GM10266 (cell line): ENCODE measurements around the gene C19orf38.

ENCODE experiments used
- DNase-seq: peaks from one replicate; pipeline ENCODE4 v3.0.0; 2012; ENCODE audit errors: extremely low spot score
- TF ChIP-seq, protein P1 (sequence below): IDR thresholded peaks from 2 replicates; pipeline ENCODE4 v1.5.1; 2012; ENCODE audit warnings: mild to moderate bottlenecking, low read depth; ENCODE audit not compliant: control insufficient read depth, insufficient read depth; ENCODE audit errors: missing control alignments

The C19orf38 gene

DNA sequence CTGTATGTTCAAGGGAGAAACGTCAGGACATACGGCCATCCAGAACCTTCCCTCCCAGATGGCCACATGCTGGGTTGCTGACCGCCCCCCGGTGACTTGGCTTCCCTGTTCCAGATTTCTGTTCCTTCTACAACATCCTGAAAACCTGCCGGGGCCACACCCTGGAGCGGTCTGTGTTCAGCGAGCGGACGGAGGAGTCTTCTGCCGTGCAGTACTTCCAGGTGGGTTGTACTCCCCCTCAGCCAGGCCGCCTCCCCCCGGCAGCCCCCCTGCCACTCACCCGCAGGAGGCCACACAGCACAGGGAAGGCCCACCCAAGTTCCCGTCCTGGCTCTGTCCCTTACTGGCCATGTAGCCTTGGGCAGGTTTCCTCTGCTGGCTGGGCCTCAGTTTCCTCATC lies 59.7 kb downstream of the C19orf38 start:
- TF ChIP-seq, protein P1, sequence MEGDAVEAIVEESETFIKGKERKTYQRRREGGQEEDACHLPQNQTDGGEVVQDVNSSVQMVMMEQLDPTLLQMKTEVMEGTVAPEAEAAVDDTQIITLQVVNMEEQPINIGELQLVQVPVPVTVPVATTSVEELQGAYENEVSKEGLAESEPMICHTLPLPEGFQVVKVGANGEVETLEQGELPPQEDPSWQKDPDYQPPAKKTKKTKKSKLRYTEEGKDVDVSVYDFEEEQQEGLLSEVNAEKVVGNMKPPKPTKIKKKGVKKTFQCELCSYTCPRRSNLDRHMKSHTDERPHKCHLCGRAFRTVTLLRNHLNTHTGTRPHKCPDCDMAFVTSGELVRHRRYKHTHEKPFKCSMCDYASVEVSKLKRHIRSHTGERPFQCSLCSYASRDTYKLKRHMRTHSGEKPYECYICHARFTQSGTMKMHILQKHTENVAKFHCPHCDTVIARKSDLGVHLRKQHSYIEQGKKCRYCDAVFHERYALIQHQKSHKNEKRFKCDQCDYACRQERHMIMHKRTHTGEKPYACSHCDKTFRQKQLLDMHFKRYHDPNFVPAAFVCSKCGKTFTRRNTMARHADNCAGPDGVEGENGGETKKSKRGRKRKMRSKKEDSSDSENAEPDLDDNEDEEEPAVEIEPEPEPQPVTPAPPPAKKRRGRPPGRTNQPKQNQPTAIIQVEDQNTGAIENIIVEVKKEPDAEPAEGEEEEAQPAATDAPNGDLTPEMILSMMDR, result no peak
- DNase-seq, result no peak

DNA sequence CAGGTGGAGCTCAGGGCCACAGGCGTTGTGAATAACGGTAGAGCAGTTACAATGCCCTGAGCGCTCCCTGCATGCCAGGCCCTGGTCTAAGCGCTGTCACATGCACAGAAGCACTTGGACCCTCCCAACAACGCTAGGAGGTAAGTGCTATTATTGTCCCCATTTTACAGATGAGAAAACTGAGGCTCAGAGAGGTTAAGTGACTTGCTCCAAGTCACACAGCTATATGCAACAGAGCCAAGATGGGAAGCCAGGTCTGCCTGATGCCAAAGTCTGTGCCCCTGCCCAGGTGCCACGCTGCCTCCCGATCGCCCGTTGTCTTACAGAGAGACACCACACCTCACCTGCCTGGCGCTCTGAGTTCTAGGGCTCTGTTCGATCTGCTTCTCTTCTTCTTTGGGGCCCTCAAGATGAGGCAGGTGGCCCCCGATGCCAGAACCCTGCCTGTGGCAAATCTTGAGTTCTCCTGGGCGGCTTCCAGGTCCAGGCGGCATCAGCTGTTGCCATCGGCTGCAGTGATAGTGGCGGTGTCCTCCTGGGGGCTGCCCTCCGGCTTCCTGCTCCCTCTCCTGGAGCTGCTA lies 60.3 kb downstream of the C19orf38 start:
- TF ChIP-seq, protein P1, result no peak
- DNase-seq, result no peak

DNA sequence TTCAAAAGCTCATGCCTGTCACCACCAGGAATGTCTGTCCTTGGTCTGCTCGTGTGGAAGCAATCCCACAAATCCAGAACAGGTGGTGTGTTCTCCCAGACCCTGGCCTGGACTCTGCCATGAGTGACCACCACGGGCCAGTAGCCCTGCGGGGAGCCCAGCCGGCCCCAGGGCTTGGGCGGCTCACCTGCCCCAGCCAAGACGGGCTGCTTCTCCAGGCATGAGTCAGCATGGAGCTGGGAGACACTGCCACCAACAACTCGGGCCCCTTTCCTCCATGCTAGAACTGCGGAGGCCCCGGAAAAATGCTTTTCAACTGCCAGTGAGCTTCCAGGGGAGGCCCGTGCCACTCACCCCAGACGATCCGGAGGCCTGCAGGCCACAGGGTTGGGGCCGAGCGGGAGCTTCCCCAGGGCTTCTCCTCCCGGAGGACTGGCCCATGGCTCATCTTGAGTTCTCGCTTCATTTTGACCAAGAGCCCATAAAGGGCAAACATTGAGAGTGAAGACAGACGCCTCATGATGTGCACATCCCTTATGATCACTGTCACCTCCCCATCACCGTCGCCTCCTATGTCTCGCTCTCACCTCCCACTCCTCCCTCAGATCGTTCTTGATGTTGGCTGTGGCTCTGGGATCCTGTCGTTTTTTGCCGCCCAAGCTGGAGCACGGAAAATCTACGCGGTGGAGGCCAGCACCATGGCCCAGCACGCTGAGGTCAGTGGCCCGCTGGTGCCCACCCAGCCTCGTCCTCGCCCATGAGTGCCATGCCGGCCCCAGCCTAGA lies 63.6 kb downstream of the C19orf38 start:
- DNase-seq, result no peak
- TF ChIP-seq, protein P1, result no peak

DNA sequence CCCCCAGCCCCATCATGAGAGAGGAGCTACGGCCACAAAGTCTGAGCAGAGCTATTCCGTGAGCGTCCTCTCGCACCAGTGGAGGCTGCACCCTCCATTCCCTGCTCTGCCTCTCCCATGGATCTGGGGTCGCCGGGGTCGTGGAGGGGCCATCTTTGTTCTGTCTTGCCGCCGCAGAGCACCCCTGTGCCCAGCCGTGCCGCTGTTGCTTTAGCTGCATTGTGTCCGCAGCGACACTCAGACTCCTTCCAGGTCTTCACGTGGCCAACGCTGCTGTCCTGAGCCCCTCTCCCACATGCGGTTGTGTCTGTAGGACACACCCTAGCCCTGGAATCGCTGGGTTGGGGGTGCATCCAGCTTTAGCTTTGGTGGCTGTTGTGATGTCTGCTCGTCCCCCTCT lies 64.4 kb downstream of the C19orf38 start:
- TF ChIP-seq, protein P1, result no peak
- DNase-seq, result no peak

DNA sequence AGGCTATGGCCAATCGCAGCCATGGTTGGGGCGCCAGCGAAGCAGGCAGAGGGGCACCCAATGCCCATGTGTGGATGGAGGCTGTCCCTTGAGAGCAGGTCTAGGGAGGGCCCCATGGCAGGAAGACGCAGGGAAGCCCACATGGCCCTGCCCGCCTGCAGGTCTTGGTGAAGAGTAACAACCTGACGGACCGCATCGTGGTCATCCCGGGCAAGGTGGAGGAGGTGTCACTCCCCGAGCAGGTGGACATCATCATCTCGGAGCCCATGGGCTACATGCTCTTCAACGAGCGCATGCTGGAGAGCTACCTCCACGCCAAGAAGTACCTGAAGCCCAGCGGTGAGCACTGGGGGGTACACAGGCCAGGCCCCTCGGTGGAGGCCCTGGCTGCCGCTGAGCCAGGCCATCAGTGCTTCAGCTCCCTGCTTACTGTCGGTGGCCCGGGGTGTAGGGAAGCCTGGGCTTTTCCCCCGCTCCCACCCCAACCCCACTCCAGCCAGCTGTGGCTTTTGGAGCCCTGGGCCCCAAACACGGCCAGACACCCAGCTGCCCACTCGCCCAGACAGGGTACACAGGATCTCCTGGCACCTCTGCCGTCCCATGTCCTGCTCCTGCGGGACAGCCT lies 65.6 kb downstream of the C19orf38 start:
- TF ChIP-seq, protein P1, result no peak
- DNase-seq, result no peak

DNA sequence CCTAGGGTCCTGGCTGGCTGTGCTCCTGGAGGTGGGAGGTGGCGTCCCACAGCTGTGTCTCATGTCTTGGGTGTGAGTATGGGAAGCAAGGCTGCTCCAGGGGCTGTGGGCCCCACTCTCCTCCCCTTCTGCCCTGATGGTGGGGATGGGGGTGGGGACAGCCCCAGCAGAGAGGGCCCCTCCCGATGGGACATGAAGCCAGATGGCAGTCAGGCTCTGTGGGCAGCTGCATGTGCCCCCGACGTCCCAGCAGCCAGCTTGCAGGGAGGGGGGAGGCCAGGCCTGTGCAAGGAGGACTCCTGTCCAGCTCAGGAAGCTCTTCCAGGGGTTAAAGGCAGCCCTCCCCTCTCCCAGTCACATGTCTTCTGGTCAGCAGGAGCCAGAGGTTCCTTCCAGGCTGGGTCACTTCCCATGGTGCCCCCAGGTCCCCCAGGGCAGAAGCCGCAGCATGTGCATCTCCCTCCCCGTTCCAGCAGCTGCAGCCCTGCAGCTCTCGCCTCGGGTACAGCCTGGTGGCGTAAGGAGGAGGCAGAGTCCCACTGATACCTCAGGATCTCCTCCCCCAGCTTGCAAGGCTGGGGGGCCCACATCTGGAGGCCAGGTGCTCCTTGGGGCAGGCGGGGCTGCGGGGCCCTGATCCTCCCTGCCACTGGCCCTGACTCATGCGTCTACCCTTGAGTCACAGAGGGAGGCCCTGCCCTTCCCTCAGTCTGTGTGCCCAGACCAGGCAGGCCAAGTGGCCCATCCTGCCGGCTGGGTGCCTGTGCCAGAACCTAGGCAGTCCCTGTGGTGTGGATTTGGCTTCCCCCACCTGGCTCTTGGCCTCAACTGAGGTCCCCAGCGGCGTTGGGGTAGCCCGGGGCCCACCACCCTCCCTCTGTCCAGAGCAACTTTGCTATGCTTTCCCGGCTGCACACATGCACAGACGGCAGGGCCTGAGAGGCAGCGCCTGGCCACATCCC lies 67.2 kb downstream of the C19orf38 start:
- DNase-seq, result no peak
- TF ChIP-seq, protein P1, result no peak
